HG03432 (cell line): ENCODE results near the gene PCDHA10.
"Not testable (repeated sequence)": the region's sequence is repeated elsewhere in the genome, so short reads cannot be mapped to it uniquely, and the experiment has no call there.

Experiments
- ATAC-seq: cut with Tn5 transposase; IDR thresholded peaks from one replicate; pipeline ENCODE4 v1.9.1; 2021; ENCODE audit warnings: mild to moderate bottlenecking, moderate library complexity; ENCODE audit not compliant: unreplicated experiment

Gene PCDHA10

GRCh38 chr5:140855772-140856674, at the start of gene PCDHA10:
PCDHA10 (plus strand) TSS chr5:140855897; CDS start chr5:140856049, 152 bp downstream.
- ATAC-seq = no peak

GRCh38 chr5:140806834-140807775, 48.6 kb upstream of the PCDHA10 start, which contains the start of gene PCDHA4:
PCDHA4 (plus strand) TSS chr5:140807068.
- no peak for ATAC-seq

- not testable (repeated sequence) for ATAC-seq
Measured at GRCh38 chr5:140808241-140808888, 47.3 kb upstream of the PCDHA10 start.

GRCh38 chr5:140808889-140809291, 46.8 kb upstream of the PCDHA10 start:
- ATAC-seq = no peak

- ATAC-seq = no peak
Measured at GRCh38 chr5:140821375-140822280, 34.1 kb upstream of the PCDHA10 start, which contains the start of gene PCDHA5. PCDHA5 (plus strand) TSS chr5:140821613.

GRCh38 chr5:140822281-140822629, 33.4 kb upstream of the PCDHA10 start:
- no peak for ATAC-seq

GRCh38 chr5:140822969-140823368, 32.7 kb upstream of the PCDHA10 start:
- ATAC-seq = not testable (repeated sequence)

- no peak for ATAC-seq
Measured at GRCh38 chr5:140823475-140823874, 32.2 kb upstream of the PCDHA10 start.

- ATAC-seq = no peak
Measured at GRCh38 chr5:140827704-140828361, 27.9 kb upstream of the PCDHA10 start, which contains the start of gene PCDHA6. PCDHA6 (plus strand) TSS chr5:140827960; CDS start chr5:140828092, 132 bp downstream.

GRCh38 chr5:140828362-140828737, 27.3 kb upstream of the PCDHA10 start:
- no peak for ATAC-seq

- ATAC-seq = not testable (repeated sequence)
Measured at GRCh38 chr5:140829511-140830501, 25.9 kb upstream of the PCDHA10 start.

GRCh38 chr5:140833993-140834392, 21.7 kb upstream of the PCDHA10 start, which contains the start of gene PCDHA7:
PCDHA7 (plus strand) TSS chr5:140834269; CDS start chr5:140834384, 115 bp downstream.
- no peak for ATAC-seq

- ATAC-seq = not testable (repeated sequence)
Measured at GRCh38 chr5:140834439-140835008, 21.2 kb upstream of the PCDHA10 start.

- no peak for ATAC-seq
Measured at GRCh38 chr5:140835622-140836510, 19.8 kb upstream of the PCDHA10 start.

- no peak for ATAC-seq
Measured at GRCh38 chr5:140840978-140841962, 14.4 kb upstream of the PCDHA10 start, which contains the start of gene PCDHA8. PCDHA8 (plus strand) TSS chr5:140841187; CDS start chr5:140841322, 135 bp downstream.
